ENCODE results near the gene DHPS.
"Not testable (repeated sequence)": the region's sequence is repeated elsewhere in the genome, so short reads cannot be mapped to it uniquely, and the experiment has no call there.

DHPS gene

GRCh38 chr19:12681074-12681987 lies at the start of gene DHPS:
DHPS (minus strand) TSS chr19:12681880; CDS start chr19:12681766, 114 bp downstream.
- DNase-seq (ENCODE audit: low read depth in 4 of 4, low spot score in 1 of 4) = peak; percentile 66 to 86 (median 76)

- no peak for DNase-seq (ENCODE audit: low read depth in 4 of 4, low spot score in 1 of 4)
These were observed 49.7 kb upstream of the DHPS start for GRCh38 chr19:12731337-12731736.

- DNase-seq (ENCODE audit: low read depth in 4 of 4, low spot score in 1 of 4) = no peak
These were observed 48.4 kb upstream of the DHPS start for GRCh38 chr19:12730064-12730463.

GRCh38 chr19:12727745-12728433 lies 46.2 kb upstream of the DHPS start:
- DNase-seq (ENCODE audit: low read depth in 4 of 4, low spot score in 1 of 4) = no peak

GRCh38 chr19:12726988-12727316 lies 45.3 kb upstream of the DHPS start:
- no peak for DNase-seq (ENCODE audit: low read depth in 4 of 4, low spot score in 1 of 4)

- not testable (repeated sequence) for DNase-seq (ENCODE audit: low read depth in 4 of 4, low spot score in 1 of 4)
These were observed 43.9 kb upstream of the DHPS start for GRCh38 chr19:12725612-12726011.

- DNase-seq (ENCODE audit: low read depth in 4 of 4, low spot score in 1 of 4) = peak; percentile 52 to 72 (median 60)
These were observed 42.2 kb upstream of the DHPS start, which contains the start of gene TNPO2 for GRCh38 chr19:12723641-12724426. TNPO2 (minus strand) TSS chr19:12723932; CDS start chr19:12720977, 2,955 bp downstream.

- no peak for DNase-seq (ENCODE audit: low read depth in 4 of 4, low spot score in 1 of 4)
These were observed 41.6 kb upstream of the DHPS start for GRCh38 chr19:12723381-12723640.

- DNase-seq (ENCODE audit: low read depth in 4 of 4, low spot score in 1 of 4) = peak; percentile 69 to 89 (median 82)
These were observed 41.1 kb upstream of the DHPS start for GRCh38 chr19:12722566-12723380.

- no peak for DNase-seq (ENCODE audit: low read depth in 4 of 4, low spot score in 1 of 4)
These were observed 40.2 kb upstream of the DHPS start for GRCh38 chr19:12721656-12722565.

GRCh38 chr19:12720851-12721655 lies 39.4 kb upstream of the DHPS start:
- no peak for DNase-seq (ENCODE audit: low read depth in 4 of 4, low spot score in 1 of 4)

GRCh38 chr19:12720296-12720695 lies 38.6 kb upstream of the DHPS start:
- DNase-seq (ENCODE audit: low read depth in 4 of 4, low spot score in 1 of 4) = no peak

- DNase-seq (ENCODE audit: low read depth in 4 of 4, low spot score in 1 of 4) = no peak
These were observed 34.2 kb upstream of the DHPS start for GRCh38 chr19:12715929-12716328.

GRCh38 chr19:12715102-12715501 lies 33.4 kb upstream of the DHPS start:
- no peak for DNase-seq (ENCODE audit: low read depth in 4 of 4, low spot score in 1 of 4)

GRCh38 chr19:12713304-12713703 lies 31.6 kb upstream of the DHPS start:
- not testable (repeated sequence) for DNase-seq (ENCODE audit: low read depth in 4 of 4, low spot score in 1 of 4)

GRCh38 chr19:12712077-12712476 lies 30.4 kb upstream of the DHPS start:
- not testable (repeated sequence) for DNase-seq (ENCODE audit: low read depth in 4 of 4, low spot score in 1 of 4)

GRCh38 chr19:12711187-12711586 lies 29.5 kb upstream of the DHPS start:
- no peak for DNase-seq (ENCODE audit: low read depth in 4 of 4, low spot score in 1 of 4)

- DNase-seq (ENCODE audit: low read depth in 4 of 4, low spot score in 1 of 4) = no peak
These were observed 27.0 kb upstream of the DHPS start for GRCh38 chr19:12708641-12709040.

- DNase-seq (ENCODE audit: low read depth in 4 of 4, low spot score in 1 of 4) = no peak
These were observed 24.6 kb upstream of the DHPS start for GRCh38 chr19:12706332-12706718.

Measured in stimulated activated CD4-positive, alpha-beta T cell treated with anti-CD3 and anti-CD28 coated beads, Interleukin-1b, Interleukin-23, amount 100 ng/mL, for 24 hours (primary cell).